OCI-LY1 (cell line): ENCODE results near the gene SCART1.

Source experiments
- EZH2 ChIP-seq: fragments of 200-600 bp; sonication (generic), shearing (Covaris generic); IDR thresholded peaks from 2 replicates; pipeline ENCODE4 v1.8.0; 2017; ENCODE audit warnings: borderline replicate concordance, mixed run types, mild to moderate bottlenecking, antibody characterized with exemption, low read length, moderate library complexity, mixed read lengths
- TF ChIP-seq, protein P1 (sequence below): fragments of 200-600 bp; sonication (generic), shearing (Covaris generic); IDR thresholded peaks from 2 replicates; pipeline ENCODE4 v1.5.1; 2017; ENCODE audit warnings: mild to moderate bottlenecking, antibody characterized with exemption, low read length, moderate library complexity, mixed read lengths

DNA sequence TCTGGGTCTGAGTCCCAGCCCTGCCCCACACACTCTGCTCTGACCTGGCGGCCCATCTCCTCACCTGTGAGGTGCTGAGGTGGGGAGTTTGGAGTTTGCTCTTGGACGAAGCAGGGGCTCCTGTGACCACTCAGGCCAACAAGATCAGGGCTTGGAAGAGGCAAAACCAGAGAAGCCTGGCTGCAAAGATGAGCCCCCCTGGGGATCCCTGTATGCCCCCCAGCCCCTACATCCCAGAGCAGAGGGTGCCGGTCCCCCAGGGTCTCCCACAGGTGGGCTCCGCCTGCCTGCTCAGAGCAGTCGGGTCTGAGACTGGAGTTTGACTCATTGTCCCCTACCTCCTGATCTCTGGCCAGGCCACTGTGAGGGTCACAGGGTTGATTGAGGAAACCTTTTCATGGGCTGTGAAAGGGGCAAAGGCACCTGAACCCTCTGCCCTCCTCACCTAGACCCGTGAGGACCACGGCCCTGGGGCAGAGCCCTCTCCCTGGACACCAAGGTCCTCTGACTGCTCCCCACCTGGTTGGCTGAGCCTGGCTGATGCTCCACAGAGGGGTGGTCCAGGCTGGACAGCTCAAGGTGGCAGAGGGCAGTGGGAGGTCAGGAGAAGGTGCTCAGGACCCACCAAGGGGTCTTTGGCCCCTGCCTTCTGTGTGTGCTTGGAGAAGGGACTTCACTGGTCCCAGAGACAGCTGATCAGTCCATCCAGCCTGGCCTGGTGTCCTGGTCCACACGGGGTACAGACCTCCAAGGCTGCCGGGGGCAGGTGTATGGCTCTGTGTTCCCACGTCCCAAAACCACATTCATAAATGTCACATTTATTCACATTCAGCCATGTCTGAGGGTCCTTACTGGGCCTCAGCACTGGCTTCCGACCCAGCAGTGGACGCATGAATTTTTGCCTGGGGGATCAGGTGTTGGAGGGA lies 9.1 kb upstream of the SCART1 start:
- TF ChIP-seq, protein P1, sequence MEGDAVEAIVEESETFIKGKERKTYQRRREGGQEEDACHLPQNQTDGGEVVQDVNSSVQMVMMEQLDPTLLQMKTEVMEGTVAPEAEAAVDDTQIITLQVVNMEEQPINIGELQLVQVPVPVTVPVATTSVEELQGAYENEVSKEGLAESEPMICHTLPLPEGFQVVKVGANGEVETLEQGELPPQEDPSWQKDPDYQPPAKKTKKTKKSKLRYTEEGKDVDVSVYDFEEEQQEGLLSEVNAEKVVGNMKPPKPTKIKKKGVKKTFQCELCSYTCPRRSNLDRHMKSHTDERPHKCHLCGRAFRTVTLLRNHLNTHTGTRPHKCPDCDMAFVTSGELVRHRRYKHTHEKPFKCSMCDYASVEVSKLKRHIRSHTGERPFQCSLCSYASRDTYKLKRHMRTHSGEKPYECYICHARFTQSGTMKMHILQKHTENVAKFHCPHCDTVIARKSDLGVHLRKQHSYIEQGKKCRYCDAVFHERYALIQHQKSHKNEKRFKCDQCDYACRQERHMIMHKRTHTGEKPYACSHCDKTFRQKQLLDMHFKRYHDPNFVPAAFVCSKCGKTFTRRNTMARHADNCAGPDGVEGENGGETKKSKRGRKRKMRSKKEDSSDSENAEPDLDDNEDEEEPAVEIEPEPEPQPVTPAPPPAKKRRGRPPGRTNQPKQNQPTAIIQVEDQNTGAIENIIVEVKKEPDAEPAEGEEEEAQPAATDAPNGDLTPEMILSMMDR = no peak
- TF ChIP-seq EZH2 = no peak
